GM19328 (cell line): ENCODE measurements around the gene CDC42BPA.
"Not testable (repeated sequence)": the region's sequence is repeated elsewhere in the genome, so short reads cannot be mapped to it uniquely, and the experiment has no call there.

Experiments
- ATAC-seq: cut with Tn5 transposase; IDR thresholded peaks from one replicate; pipeline ENCODE4 v1.9.1; 2021; ENCODE audit warnings: mild to moderate bottlenecking, moderate library complexity; ENCODE audit not compliant: unreplicated experiment

The CDC42BPA gene

GRCh38 chr1:226972931-226973330 is 345.4 kb downstream of the CDC42BPA start:
- ATAC-seq = no peak

GRCh38 chr1:226971765-226972164 is 346.5 kb downstream of the CDC42BPA start:
- ATAC-seq = no peak

- ATAC-seq = no peak
These were observed 350.6 kb downstream of the CDC42BPA start for GRCh38 chr1:226967665-226968064.

GRCh38 chr1:226966683-226967082 is 351.6 kb downstream of the CDC42BPA start:
- ATAC-seq = no peak

- no peak for ATAC-seq
These were observed 352.5 kb downstream of the CDC42BPA start for GRCh38 chr1:226965581-226966440.

- no peak for ATAC-seq
These were observed 353.4 kb downstream of the CDC42BPA start for GRCh38 chr1:226964611-226965486.

- no peak for ATAC-seq
These were observed 354.2 kb downstream of the CDC42BPA start for GRCh38 chr1:226964068-226964425.

- ATAC-seq = no peak
These were observed 355.6 kb downstream of the CDC42BPA start for GRCh38 chr1:226962421-226963391.

GRCh38 chr1:226960944-226961765 is 357.1 kb downstream of the CDC42BPA start:
- no peak for ATAC-seq

- no peak for ATAC-seq
These were observed 358.0 kb downstream of the CDC42BPA start for GRCh38 chr1:226960256-226960655.

- ATAC-seq = no peak
These were observed 360.0 kb downstream of the CDC42BPA start for GRCh38 chr1:226958300-226958699.

GRCh38 chr1:226957714-226958113 is 360.6 kb downstream of the CDC42BPA start:
- ATAC-seq = no peak

GRCh38 chr1:226956942-226957713 is 361.2 kb downstream of the CDC42BPA start:
- ATAC-seq = no peak

GRCh38 chr1:226955857-226956256 is 362.4 kb downstream of the CDC42BPA start:
- not testable (repeated sequence) for ATAC-seq

- ATAC-seq = no peak
These were observed 363.5 kb downstream of the CDC42BPA start for GRCh38 chr1:226954777-226955176.

- no peak for ATAC-seq
These were observed 364.0 kb downstream of the CDC42BPA start for GRCh38 chr1:226954337-226954736.

- ATAC-seq = no peak
These were observed 365.0 kb downstream of the CDC42BPA start for GRCh38 chr1:226953175-226953800.

GRCh38 chr1:226952118-226952441 is 366.2 kb downstream of the CDC42BPA start:
- ATAC-seq = no peak
